Neutrophil (primary cell): Measurements from ENCODE around the gene ABCB6.

Experiments used
- H3K27ac ChIP-seq: fragments of 200-600 bp; sonication (generic); 2 replicates; pipeline ENCODE4 v1.5.1; 2016; ENCODE audit warnings: mild to moderate bottlenecking, moderate library complexity
- H3K27me3 ChIP-seq: fragments of 200-600 bp; sonication (generic); 2 replicates; pipeline ENCODE4 v1.6.0; 2016; ENCODE audit warnings: mild to moderate bottlenecking
- H3K36me3 ChIP-seq: fragments of 200-600 bp; sonication (generic); 2 replicates; pipeline ENCODE4 v1.5.1; 2017
- H3K4me1 ChIP-seq, 2 experiments: fragments of 200-600 bp in 1 of 2; sonication (generic) in 1 of 2; 1 replicate in 1 of 2; 2 replicates in 1 of 2; pipeline versions ENCODE4 v1.5.1 to v1.6.1; 2013 to 2016; ENCODE audit warnings: low read depth in 1 of 2, low read length in 1 of 2, mild to moderate bottlenecking in 1 of 2, moderate library complexity in 1 of 2; ENCODE audit not compliant: control insufficient read depth in 1 of 2, insufficient read depth in 1 of 2
- H3K4me3 ChIP-seq, 2 experiments: fragments of 200-600 bp in 1 of 2; sonication (generic) in 1 of 2; 1 replicate in 1 of 2; 2 replicates in 1 of 2; pipeline ENCODE4 v1.5.1; 2013 to 2016; ENCODE audit warnings: low read depth in 1 of 2, low read length in 1 of 2, mild to moderate bottlenecking in 1 of 2, moderate library complexity in 1 of 2
- H3K9me3 ChIP-seq: fragments of 200-600 bp; sonication (generic); 2 replicates; pipeline ENCODE4 v1.5.1; 2016
- CTCF ChIP-seq: fragments of 200-600 bp; sonication (generic); IDR thresholded peaks from 2 replicates; pipeline ENCODE4 v1.5.1; 2016; ENCODE audit warnings: antibody characterized with exemption

Gene ABCB6

GRCh38 chr2:219251656-219252055 is 32.9 kb upstream of the ABCB6 start:
- Histone ChIP-seq H3K27ac (peak overlapping the region; percentile 95), H3K4me1 (peaks cover 75 to 77% of the 10 kb centered on the region in 2 experiments), H3K4me3 (peak overlapping the region; percentile 96 to 99), H3K27me3 (no peaks in the 10 kb centered on the region), H3K36me3 (peaks cover 41% of the 10 kb centered on the region), H3K9me3 (no peaks in the 10 kb centered on the region)
- no peak for TF ChIP-seq CTCF

DNA sequence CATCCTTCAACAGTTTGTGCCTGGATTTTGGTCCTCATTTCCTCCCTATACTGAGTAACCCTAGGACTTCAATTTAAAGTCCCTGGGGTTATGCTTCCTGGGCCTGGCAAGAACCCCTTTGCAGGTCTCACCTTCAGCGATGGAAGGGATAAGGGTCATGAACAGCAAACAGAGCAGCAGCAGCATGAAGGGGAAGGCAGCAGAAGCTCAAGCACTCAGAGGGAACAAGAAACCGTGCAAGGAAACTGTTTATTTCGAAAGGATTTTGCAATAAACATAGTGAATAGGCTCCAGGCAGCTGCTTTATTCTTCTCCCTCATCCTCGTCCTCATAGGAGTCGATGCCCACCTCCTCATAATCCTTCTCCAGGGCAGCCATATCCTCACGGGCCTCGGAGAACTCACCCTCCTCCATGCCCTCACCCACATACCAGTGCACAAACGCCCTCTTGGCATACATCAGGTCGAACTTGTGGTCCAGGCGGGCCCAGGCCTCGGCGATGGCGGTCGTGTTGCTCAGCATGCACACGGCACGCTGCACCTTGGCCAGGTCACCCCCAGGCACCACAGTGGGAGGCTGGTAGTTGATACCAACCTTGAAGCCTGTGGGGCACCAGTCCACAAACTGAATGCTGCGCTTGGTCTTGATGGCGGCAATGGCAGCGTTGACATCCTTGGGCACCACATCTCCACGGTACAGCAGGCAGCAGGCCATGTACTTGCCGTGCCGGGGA is 31.5 kb upstream of the ABCB6 start:
- peaks cover 79 to 80% of the 10 kb centered on the region in 2 experiments for H3K4me1 ChIP-seq
- peaks cover 41% of the 10 kb centered on the region for H3K36me3 ChIP-seq
- peak overlapping the region; percentile 95 for H3K27ac ChIP-seq
- TF ChIP-seq CTCF, result no peak
- no peaks in the 10 kb centered on the region for H3K27me3 ChIP-seq
- no peaks in the 10 kb centered on the region for H3K9me3 ChIP-seq
- H3K4me3 ChIP-seq, result peak overlapping the region; percentile 96 to 99

- peak overlapping the region; percentile 96 to 99 for H3K4me3 ChIP-seq
Measured at GRCh38 chr2:219249203-219249980, 30.6 kb upstream of the ABCB6 start.

GRCh38 chr2:219248845-219249202 is 30.1 kb upstream of the ABCB6 start:
- H3K27me3 ChIP-seq, result no peaks in the 10 kb centered on the region
- peak overlapping the region; percentile 95 for H3K27ac ChIP-seq
- H3K4me1 ChIP-seq, result peaks cover 84 to 86% of the 10 kb centered on the region in 2 experiments
- no peaks in the 10 kb centered on the region for H3K9me3 ChIP-seq
- peak overlapping the region; percentile 96 to 99 for H3K4me3 ChIP-seq
- H3K36me3 ChIP-seq, result peaks cover 41% of the 10 kb centered on the region
- no peak for TF ChIP-seq CTCF

More at GRCh38 chr2:219249203-219249980, 30.6 kb upstream of the ABCB6 start:
- Histone ChIP-seq H3K36me3 (peaks cover 41% of the 10 kb centered on the region), H3K9me3 (no peaks in the 10 kb centered on the region), H3K4me1 (peaks cover 79 to 81% of the 10 kb centered on the region in 2 experiments), H3K27ac (peak overlapping the region; percentile 95), H3K27me3 (no peaks in the 10 kb centered on the region)
- TF ChIP-seq CTCF, result no peak

GRCh38 chr2:219247678-219248642 is 29.2 kb upstream of the ABCB6 start:
- Histone ChIP-seq H3K27ac (peak overlapping the region; percentile 95), H3K4me1 (peaks cover 91 to 92% of the 10 kb centered on the region in 2 experiments), H3K27me3 (no peaks in the 10 kb centered on the region), H3K4me3 (peak overlapping the region; percentile 96 to 99), H3K9me3 (no peaks in the 10 kb centered on the region), H3K36me3 (peaks cover 41% of the 10 kb centered on the region)
- no peak for TF ChIP-seq CTCF
